Adrenal gland (tissue), 12 donors: ENCODE data around the gene CEP128. TPM values are rescaled to one million over a fixed set of nuclear protein-coding genes. Genes with fewer than 3 reads are reported as not detected.

ENCODE experiments used
- DNase-seq, 7 donors: peaks; one replicate each; pipeline ENCODE4 v3.0.0-alpha.2; 2019 to 2020
- H3K27ac ChIP-seq, 5 donors: fragments of 200-600 bp; sonication (generic) in 4 of 5; 1 replicate in 3 of 5; 2 replicates in 2 of 5; pipeline versions ENCODE4 v1.5.1 to v1.8.0; 2016 to 2020; ENCODE audit warnings: mild to moderate bottlenecking in 1 of 5
- H3K27me3 ChIP-seq: fragments of 200-600 bp; 2 replicates; pipeline ENCODE4 v1.8.0; 2021
- H3K36me3 ChIP-seq, 2 donors: fragments of 200-600 bp; replicated peaks in 1 of 2; 1 replicate in 1 of 2; 2 replicates in 1 of 2; pipeline versions ENCODE4 v1.5.1 to v1.8.0; 2018 to 2022
- H3K4me1 ChIP-seq, 2 donors: fragments of 200-600 bp; replicated peaks in 1 of 2; 1 replicate in 1 of 2; 2 replicates in 1 of 2; pipeline versions ENCODE4 v1.5.1 to v1.8.0; 2018 to 2021
- H3K4me3 ChIP-seq, 4 donors: fragments of 200-600 bp; sonication (generic) in 3 of 4; one replicate each; pipeline ENCODE4 v1.5.1; 2016 to 2018
- H3K9me3 ChIP-seq, 3 donors: fragments of 200-600 bp; sonication (generic) in 1 of 3; replicated peaks in 1 of 3; 1 replicate in 2 of 3; 2 replicates in 1 of 3; pipeline versions ENCODE4 v1.5.1 to v1.8.0; 2016 to 2021
- POLR2A ChIP-seq, 2 donors: fragments of 450-650 bp; IDR thresholded peaks; one replicate each; pipeline ENCODE4 v1.6.1; 2017; ENCODE audit warnings: antibody characterized with exemption in 2 of 2, mild to moderate bottlenecking in 2 of 2, moderate library complexity in 1 of 2
- intact Hi-C, 2 donors: fragments of 100-400 bp; cut with DNase I; formaldehyde crosslinking; loops; one replicate each; pipeline versions ENCODE4 v1.14.1 to v1.15.0; 2022 to 2023
- polyA plus RNA-seq, 3 donors: library from polyadenylated mRNA; stranded (reverse); fragments of 200-250 nt in 2 of 3; fragments of 350-450 nt in 1 of 3; fragmentation: Illumina TruSeq in 1 of 3; extraction: RNeasy Lipid Tissue Mini Kit (QIAGEN cat#74804) in 1 of 3; gene quantifications; one replicate each; pipeline ENCODE4 v1.2.3, GENCODE V29; 2013 to 2014
- small RNA-seq, 2 donors: library from RNA; depleted of rRNA; stranded (forward); fragments of <200 nt; gene quantifications; one replicate each; pipeline ENCODE3, GENCODE V24; 2016
- total RNA-seq, 9 donors: library from RNA; depleted of rRNA in 4 of 9; stranded (reverse); fragments of >200 nt in 4 of 9; fragments of 120-200 nt in 1 of 9; fragmentation: NEBNext Ultra II Directional in 1 of 9; extraction: Animal tissue kit (Norgen Biotek cat#: 25700) in 1 of 9; gene quantifications; one replicate each; pipeline versions ENCODE4 v1.1.0 to v1.2.4, GENCODE V29; 2013 to 2023
- TF ChIP-seq, protein P1 (sequence below), 6 experiments: fragments of 450-650 bp in 4 of 6; fragments of 200-600 bp in 2 of 6; sonication (generic) in 1 of 6; IDR thresholded peaks; 1 replicate in 5 of 6; 2 replicates in 1 of 6; pipeline versions ENCODE4 v1.5.1 to v1.8.0; 2016 to 2021; ENCODE audit warnings: antibody characterized with exemption in 6 of 6, mild to moderate bottlenecking in 2 of 6, moderate library complexity in 1 of 6
- donor health status: healthy with polysubstance abuse.
- donor health status: Bipolar disorder and iron deficiency.
- donor health status: DM: yes; HTN: yes; CAD: no.
- donor health status: DM: no; HTN: no; CAD: no.
- donor health status: DM: no; HTN: no; CAD: no.
- donor health status: DM: yes; HTN: yes; CAD: no.

CEP128 gene
- total and polyA plus RNA-seq, 12 donors = 1.1 to 5.2 (median 3.1) TPM

DNA sequence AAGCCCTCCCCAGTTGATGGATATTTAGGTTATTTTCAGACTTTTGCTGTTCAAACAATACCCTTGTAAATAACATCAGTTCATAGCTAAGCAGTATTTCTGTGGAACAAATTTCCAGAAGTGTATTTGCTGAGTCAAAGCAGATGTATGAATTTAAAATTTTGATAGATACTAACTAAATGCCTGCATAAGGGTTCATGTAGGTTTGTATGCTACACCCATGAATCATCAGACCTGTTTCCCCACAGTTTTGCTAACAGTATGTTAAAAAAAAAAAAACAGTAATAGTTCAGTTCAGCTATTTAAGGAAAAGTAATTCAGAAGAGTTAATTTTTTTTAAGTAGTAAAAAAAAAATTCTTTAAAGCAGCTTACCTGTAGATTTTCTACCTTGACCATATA is 494.1 kb downstream of the CEP128 start:
- no peaks in the 10 kb centered on the region for H3K4me1 ChIP-seq
- H3K27me3 ChIP-seq = no peaks in the 10 kb centered on the region
- H3K9me3 ChIP-seq = no peaks in the 10 kb centered on the region
- H3K27ac ChIP-seq = no peak overlapping the region
- DNase-seq = no peak
- H3K4me3 ChIP-seq = no peak overlapping the region
- H3K36me3 ChIP-seq = no peaks in the 10 kb centered on the region
- TF ChIP-seq POLR2A (IDR thresholded peaks at IDR 0.05) = no peak
- TF ChIP-seq, protein P1, sequence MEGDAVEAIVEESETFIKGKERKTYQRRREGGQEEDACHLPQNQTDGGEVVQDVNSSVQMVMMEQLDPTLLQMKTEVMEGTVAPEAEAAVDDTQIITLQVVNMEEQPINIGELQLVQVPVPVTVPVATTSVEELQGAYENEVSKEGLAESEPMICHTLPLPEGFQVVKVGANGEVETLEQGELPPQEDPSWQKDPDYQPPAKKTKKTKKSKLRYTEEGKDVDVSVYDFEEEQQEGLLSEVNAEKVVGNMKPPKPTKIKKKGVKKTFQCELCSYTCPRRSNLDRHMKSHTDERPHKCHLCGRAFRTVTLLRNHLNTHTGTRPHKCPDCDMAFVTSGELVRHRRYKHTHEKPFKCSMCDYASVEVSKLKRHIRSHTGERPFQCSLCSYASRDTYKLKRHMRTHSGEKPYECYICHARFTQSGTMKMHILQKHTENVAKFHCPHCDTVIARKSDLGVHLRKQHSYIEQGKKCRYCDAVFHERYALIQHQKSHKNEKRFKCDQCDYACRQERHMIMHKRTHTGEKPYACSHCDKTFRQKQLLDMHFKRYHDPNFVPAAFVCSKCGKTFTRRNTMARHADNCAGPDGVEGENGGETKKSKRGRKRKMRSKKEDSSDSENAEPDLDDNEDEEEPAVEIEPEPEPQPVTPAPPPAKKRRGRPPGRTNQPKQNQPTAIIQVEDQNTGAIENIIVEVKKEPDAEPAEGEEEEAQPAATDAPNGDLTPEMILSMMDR (IDR thresholded peaks at IDR 0.05) = no peak
- intact Hi-C loops = no loop called here

Small RNA genes within 50 kb of the gene (small RNA-seq; reads per million reads assigned to genes)
- gene AC022404.1 = 0 reads per million in 2 donors

Other genes with a start within 250 kb of the CEP128 start
- 1 to 10 TPM in 3 of 9 donors, under 1 TPM in 6; 0.06 to 5.8 (median 0.69) TPM for gene TSHR, start 13.9 kb upstream of the CEP128 start, total RNA-seq
- gene TSHR, start 13.9 kb upstream of the CEP128 start, polyA plus RNA-seq = 1 to 10 TPM in 1 of 3 donors, under 1 TPM in 2; 0.27 to 1.7 (median 0.68) TPM